K562 (cell line): ENCODE measurements around the gene SPOCD1.

Experiments used
- EZH2 ChIP-seq: IDR thresholded peaks from 2 replicates; pipeline ENCODE4 v1.6.1; 2012; ENCODE audit warnings: low read depth, mild to moderate bottlenecking, inconsistent platforms, low read length, borderline replicate concordance
- HDAC6 ChIP-seq: IDR thresholded peaks from 2 replicates; pipeline ENCODE4 v1.6.1; 2012; ENCODE audit warnings: low read depth, mild to moderate bottlenecking, control low read depth, inconsistent platforms, low read length, moderate library complexity
- ILK ChIP-seq: fragments of 450-650 bp; IDR thresholded peaks from 2 replicates; pipeline ENCODE4 v1.6.1; 2016; ENCODE audit warnings: missing genetic modification characterization, low read depth, mild to moderate bottlenecking, missing compliant biosample characterization, moderate library complexity, borderline replicate concordance
- NFXL1 ChIP-seq: fragments of 450-650 bp; formaldehyde crosslinking; IDR thresholded peaks from 2 replicates; pipeline ENCODE4 v1.4.0; 2021; ENCODE audit warnings: mild to moderate bottlenecking
- POLR2A ChIP-seq: fragments of 450-650 bp; conservative IDR thresholded peaks from 2 replicates; pipeline ENCODE4 v1.6.1; 2016
- SMAD4 ChIP-seq: fragments of 250-450 bp; sonication (Bioruptor Pico); conservative IDR thresholded peaks from 2 replicates; pipeline ENCODE4 v1.8.0; 2021; ENCODE audit warnings: inconsistent platforms, mild to moderate bottlenecking, moderate library complexity
- TF ChIP-seq, protein P1 (sequence below): fragments of 450-650 bp; conservative IDR thresholded peaks from 2 replicates; pipeline ENCODE4 v1.6.1; 2016; ENCODE audit warnings: missing genetic modification characterization, low read depth, mild to moderate bottlenecking, control low read depth, missing compliant biosample characterization
- TF ChIP-seq, protein P2 (sequence below): fragments of 150-350 bp; conservative IDR thresholded peaks from 2 replicates; pipeline ENCODE4 v1.6.1; 2014; ENCODE audit warnings: low read length
- TF ChIP-seq, protein P3 (sequence below), 3 experiments: IDR thresholded peaks in 2 of 3; conservative IDR thresholded peaks in 1 of 3; 2 replicates each; pipeline ENCODE4 v1.5.1; 2011 to 2012; ENCODE audit warnings: low read length in 3 of 3, mild to moderate bottlenecking in 3 of 3, control low read depth in 2 of 3, improper control_type of control experiment in 1 of 3, inconsistent platforms in 1 of 3, low read depth in 1 of 3, mixed read lengths in 1 of 3, moderate library complexity in 1 of 3; ENCODE audit not compliant: insufficient read depth in 2 of 3

DNA sequence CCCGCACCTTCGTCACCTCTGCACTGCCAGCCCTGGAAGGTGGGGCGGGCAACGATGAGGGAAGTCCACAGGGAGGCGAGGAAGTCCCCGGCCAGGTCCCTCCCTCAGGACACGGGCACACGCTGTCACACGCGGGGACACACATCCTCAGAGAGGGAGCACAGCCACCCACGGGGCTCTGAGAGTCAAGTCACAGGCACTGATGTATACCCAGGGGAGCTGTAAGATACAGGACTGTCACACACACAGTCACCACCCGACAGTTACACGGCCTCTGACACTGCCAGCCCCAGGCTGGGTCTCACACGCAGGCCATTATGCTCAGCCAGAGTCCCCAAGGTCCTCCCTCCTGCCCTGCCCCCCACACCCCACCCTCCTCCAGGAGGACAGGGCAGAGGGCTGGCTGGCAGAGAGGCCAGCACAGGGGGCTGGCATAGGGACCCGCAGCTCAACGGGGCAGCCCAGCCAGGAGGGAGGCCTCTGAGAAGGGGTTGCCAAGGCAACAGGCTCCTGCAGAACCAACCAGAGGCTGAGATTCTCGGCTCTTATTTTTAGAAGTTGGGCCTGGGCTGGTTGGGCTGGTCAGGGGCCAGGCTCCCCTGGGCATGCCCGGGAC lies 34.0 kb downstream of the SPOCD1 start:
- no peak for TF ChIP-seq POLR2A
- TF ChIP-seq, protein P1, sequence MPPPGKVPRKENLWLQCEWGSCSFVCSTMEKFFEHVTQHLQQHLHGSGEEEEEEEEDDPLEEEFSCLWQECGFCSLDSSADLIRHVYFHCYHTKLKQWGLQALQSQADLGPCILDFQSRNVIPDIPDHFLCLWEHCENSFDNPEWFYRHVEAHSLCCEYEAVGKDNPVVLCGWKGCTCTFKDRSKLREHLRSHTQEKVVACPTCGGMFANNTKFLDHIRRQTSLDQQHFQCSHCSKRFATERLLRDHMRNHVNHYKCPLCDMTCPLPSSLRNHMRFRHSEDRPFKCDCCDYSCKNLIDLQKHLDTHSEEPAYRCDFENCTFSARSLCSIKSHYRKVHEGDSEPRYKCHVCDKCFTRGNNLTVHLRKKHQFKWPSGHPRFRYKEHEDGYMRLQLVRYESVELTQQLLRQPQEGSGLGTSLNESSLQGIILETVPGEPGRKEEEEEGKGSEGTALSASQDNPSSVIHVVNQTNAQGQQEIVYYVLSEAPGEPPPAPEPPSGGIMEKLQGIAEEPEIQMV (tag): no peak
- TF ChIP-seq, protein P2, sequence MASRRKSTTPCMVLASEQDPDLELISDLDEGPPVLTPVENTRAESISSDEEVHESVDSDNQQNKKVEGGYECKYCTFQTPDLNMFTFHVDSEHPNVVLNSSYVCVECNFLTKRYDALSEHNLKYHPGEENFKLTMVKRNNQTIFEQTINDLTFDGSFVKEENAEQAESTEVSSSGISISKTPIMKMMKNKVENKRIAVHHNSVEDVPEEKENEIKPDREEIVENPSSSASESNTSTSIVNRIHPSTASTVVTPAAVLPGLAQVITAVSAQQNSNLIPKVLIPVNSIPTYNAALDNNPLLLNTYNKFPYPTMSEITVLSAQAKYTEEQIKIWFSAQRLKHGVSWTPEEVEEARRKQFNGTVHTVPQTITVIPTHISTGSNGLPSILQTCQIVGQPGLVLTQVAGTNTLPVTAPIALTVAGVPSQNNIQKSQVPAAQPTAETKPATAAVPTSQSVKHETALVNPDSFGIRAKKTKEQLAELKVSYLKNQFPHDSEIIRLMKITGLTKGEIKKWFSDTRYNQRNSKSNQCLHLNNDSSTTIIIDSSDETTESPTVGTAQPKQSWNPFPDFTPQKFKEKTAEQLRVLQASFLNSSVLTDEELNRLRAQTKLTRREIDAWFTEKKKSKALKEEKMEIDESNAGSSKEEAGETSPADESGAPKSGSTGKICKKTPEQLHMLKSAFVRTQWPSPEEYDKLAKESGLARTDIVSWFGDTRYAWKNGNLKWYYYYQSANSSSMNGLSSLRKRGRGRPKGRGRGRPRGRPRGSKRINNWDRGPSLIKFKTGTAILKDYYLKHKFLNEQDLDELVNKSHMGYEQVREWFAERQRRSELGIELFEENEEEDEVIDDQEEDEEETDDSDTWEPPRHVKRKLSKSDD: no peak
- no peak for TF ChIP-seq ILK (tag)
- TF ChIP-seq HDAC6: no peak
- TF ChIP-seq SMAD4 (CRISPR knock-in tag): no peak
- TF ChIP-seq, protein P3, sequence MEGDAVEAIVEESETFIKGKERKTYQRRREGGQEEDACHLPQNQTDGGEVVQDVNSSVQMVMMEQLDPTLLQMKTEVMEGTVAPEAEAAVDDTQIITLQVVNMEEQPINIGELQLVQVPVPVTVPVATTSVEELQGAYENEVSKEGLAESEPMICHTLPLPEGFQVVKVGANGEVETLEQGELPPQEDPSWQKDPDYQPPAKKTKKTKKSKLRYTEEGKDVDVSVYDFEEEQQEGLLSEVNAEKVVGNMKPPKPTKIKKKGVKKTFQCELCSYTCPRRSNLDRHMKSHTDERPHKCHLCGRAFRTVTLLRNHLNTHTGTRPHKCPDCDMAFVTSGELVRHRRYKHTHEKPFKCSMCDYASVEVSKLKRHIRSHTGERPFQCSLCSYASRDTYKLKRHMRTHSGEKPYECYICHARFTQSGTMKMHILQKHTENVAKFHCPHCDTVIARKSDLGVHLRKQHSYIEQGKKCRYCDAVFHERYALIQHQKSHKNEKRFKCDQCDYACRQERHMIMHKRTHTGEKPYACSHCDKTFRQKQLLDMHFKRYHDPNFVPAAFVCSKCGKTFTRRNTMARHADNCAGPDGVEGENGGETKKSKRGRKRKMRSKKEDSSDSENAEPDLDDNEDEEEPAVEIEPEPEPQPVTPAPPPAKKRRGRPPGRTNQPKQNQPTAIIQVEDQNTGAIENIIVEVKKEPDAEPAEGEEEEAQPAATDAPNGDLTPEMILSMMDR (IDR thresholded peaks at IDR 0.05 in 2 of 3, conservative IDR thresholded peaks at IDR 0.05 in 1 of 3; ENCODE audit: insufficient read depth in 2 of 3, low read depth in 1 of 3, low read length in 3 of 3): no peak
- TF ChIP-seq EZH2: no peak
- TF ChIP-seq NFXL1: no peak
